ENCODE data around the gene SEPTIN3. TPM values are rescaled to one million over a fixed set of nuclear protein-coding genes. Genes with fewer than 3 reads are reported as not detected.

The SEPTIN3 gene, protein sequence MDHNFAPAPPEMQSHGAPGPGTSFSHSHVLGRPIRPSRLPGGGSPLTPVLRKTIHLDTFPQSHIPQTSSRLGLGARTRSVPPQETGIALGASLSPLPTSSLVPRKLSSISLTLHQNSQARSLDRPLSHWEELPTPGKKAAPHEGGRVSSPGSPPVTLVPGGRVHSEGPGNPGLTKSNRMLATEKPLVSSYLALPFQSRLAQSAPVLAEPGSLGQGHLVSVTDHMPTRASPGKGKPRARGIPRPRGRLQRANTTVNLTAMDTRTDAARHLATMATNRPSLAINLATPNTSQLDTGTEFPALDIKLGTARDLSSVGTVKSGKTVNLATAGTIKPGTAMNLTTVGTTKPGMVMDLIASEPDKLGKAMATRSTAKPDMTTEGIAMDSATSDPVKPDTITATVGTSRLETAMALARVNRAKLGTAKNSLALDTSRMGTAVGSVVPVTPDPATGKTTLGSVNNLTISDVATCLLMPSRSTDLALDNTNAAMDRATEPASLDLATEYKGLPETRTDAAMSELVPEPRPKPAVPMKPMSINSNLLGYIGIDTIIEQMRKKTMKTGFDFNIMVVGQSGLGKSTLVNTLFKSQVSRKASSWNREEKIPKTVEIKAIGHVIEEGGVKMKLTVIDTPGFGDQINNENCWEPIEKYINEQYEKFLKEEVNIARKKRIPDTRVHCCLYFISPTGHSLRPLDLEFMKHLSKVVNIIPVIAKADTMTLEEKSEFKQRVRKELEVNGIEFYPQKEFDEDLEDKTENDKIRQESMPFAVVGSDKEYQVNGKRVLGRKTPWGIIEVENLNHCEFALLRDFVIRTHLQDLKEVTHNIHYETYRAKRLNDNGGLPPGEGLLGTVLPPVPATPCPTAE
- total RNA-seq (2011; cell fraction: chromatin; rRNA removed; ENCODE audit: low replicate concordance) = not detected in 2 replicates
- not detected in 2 replicates for total RNA-seq (2011; cell fraction: nucleolus; rRNA removed)
- total RNA-seq (2011; cell fraction: nucleoplasm; rRNA removed) = not detected in 2 replicates
- total RNA-seq (2014; rRNA removed) (not detected in 2 replicates), total RNA-seq (2014; rRNA removed; fragmentation: Illumina TruSeq; extraction: Trizol) (not detected in 2 replicates), total RNA-seq (2015; rRNA removed; fragmentation: Illumina TruSeq; extraction: Trizol) (not detected in 2 replicates), total RNA-seq (2021) (not detected in 2 replicates), polyA plus RNA-seq (2011; rRNA removed) (0.06 and 0.08 TPM in 2 replicates), polyA plus RNA-seq (2014; fragmentation: Illumina TruSeq; extraction: Trizol) (not detected in 2 replicates), polyA plus RNA-seq (2014; fragmentation: Nextera tagmentation; extraction: Ambion mirVana) (not detected), polyA plus RNA-seq (2014; rRNA removed) (not detected in 2 replicates), polyA minus RNA-seq (2011; rRNA and poly(A)+ RNA removed) (0.06 TPM in 1 of 2 replicates, not detected in the other), Bru-seq, nascent RNA (percentile 7 among the genes with signal in this experiment), BruChase-seq, experiment 1, labeled RNA remaining after a 2-hour chase (percentile 10 among the genes with signal in this experiment), BruChase-seq, experiment 2, labeled RNA remaining after a 6-hour chase (percentile 12 among the genes with signal in this experiment)
- polyA plus RNA-seq (2011; cell fraction: cytosol; rRNA removed) = 0.01 TPM in 1 of 2 replicates, not detected in the other
- 0.03 and 0.10 TPM in 2 replicates for polyA plus RNA-seq (2011; cell fraction: nucleus; rRNA removed)
- polyA plus RNA-seq (2012) = 0.01 and 0.04 TPM in 2 replicates
- polyA minus RNA-seq (2011; cell fraction: cytosol; rRNA and poly(A)+ RNA removed) = not detected in 2 replicates
- polyA minus RNA-seq (2011; cell fraction: nucleus; rRNA and poly(A)+ RNA removed) = not detected in 2 replicates
- long read RNA-seq, experiment 1 = 0 reads
- long read RNA-seq, experiment 2 = 0 reads
- long read RNA-seq, experiment 3 = 0 reads

GRCh38 chr22:41969110-41969646 lies at the start of gene SEPTIN3:
Gene SEPTIN3 (plus strand): TSS chr22:41969443. CDS start chr22:41971493, 2,050 bp downstream.
- ChIA-PET CTCF (ENCODE audit: low intra/inter-chr PET ratio) (no interaction called here), POLR2A (no interaction called here)
- 22% methylated on average over 6 of the region's 8 CpGs for WGBS (ENCODE audit: insufficient coverage, low coverage, missing lambda C conversion rate)
- Histone ChIP-seq H3K36me3 (ENCODE audit: control insufficient read depth, insufficient read depth, low read length) (no peaks in the 10 kb centered on the region), H3K4me2 (ENCODE audit: insufficient read depth, low read length) (no peak within 1 kb of the TSS), H3K4me3 (no peak within 1 kb of the TSS), H3K27ac (ENCODE audit: extremely low read depth, low read depth, low read length) (no peak within 1 kb of the TSS), H3K79me2 (ENCODE audit: control insufficient read depth, insufficient read depth, low read length) (no peaks in the 10 kb centered on the region), H3K9ac (ENCODE audit: insufficient read depth in 1 of 2, low read depth in 2 of 2, low read length in 2 of 2) (peak within 1 kb of the TSS in 1 of 2 experiments; percentile 26; a peak in 2 of 4 replicates), H3K9me3 (replicated peaks; ENCODE audit: control insufficient read depth, insufficient read depth, low read depth, low read length) (no peaks in the 10 kb centered on the region), H2AFZ (ENCODE audit: low read depth, low read length) (0 out of 2 replicates have a peak within 1 kb of the TSS, but pooled peaks have one; percentile 16), H3K27me3 (ENCODE audit: control insufficient read depth in 2 of 2, insufficient read depth in 2 of 2, low read length in 2 of 2) (peaks cover 0 to 22% of the 10 kb centered on the region in 2 experiments; a peak in 4 of 5 replicates), H3K4me1 (replicated peaks in 1 of 2; ENCODE audit: control insufficient read depth in 2 of 2, insufficient read depth in 2 of 2, low read length in 2 of 2) (peaks cover 4 to 11% of the 10 kb centered on the region in 2 experiments; a peak in 4 of 5 replicates), H3K9me1 (ENCODE audit: control insufficient read depth, insufficient read depth, low read length) (no peaks in the 10 kb centered on the region), H4K20me1 (replicated peaks; ENCODE audit: control insufficient read depth, insufficient read depth, low read length) (no peaks in the 10 kb centered on the region)
- FAIRE-seq = no peak
- ATAC-seq = peak; percentile 29; the same call in 1 of the 3 replicates
- DNase-seq (ENCODE audit: extremely low read depth in 1 of 4, low spot score in 3 of 4) = no peak
- intact Hi-C loops (cut with micrococcal nuclease) = loop anchor here (10.0 kb wide), 2 partner anchors 106 to 146 kb away; partner anchors contain the start of genes NAGA, PHETA2 and SMDT1
- in situ Hi-C loops (cut with MboI) = loop anchor here (25.0 kb wide), 1 partner anchor 468 kb away; the partner anchor contains the start of gene NFAM1
- no TSS peak for BruUV-seq (replicated peaks)
- TF ChIP-seq E2F1 (CRISPR knock-in tag; IDR thresholded peaks at IDR 0.05) (no peak), ZBTB8A (IDR thresholded peaks at IDR 0.05; ENCODE audit: partially characterized antibody) (no peak), BMI1 (IDR thresholded peaks at IDR 0.05; ENCODE audit: low read length) (no peak), MEF2A (IDR thresholded peaks at IDR 0.05; ENCODE audit: control insufficient read depth, low read depth, low read length) (no peak), VEZF1 (CRISPR knock-in tag; IDR thresholded peaks at IDR 0.05) (no peak)
- TF ChIP-seq, protein P1, sequence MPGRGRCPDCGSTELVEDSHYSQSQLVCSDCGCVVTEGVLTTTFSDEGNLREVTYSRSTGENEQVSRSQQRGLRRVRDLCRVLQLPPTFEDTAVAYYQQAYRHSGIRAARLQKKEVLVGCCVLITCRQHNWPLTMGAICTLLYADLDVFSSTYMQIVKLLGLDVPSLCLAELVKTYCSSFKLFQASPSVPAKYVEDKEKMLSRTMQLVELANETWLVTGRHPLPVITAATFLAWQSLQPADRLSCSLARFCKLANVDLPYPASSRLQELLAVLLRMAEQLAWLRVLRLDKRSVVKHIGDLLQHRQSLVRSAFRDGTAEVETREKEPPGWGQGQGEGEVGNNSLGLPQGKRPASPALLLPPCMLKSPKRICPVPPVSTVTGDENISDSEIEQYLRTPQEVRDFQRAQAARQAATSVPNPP (IDR thresholded peaks at IDR 0.05; ENCODE audit: borderline replicate concordance, insufficient read depth, insufficient read length) = no peak
